SK-N-SH treated with all-trans-retinoic acid at 6 μM for 48 hours (cell line): ENCODE results near the gene FXYD4.

ENCODE experiments used
- ATAC-seq: fragments of 200-7000 bp; cut with Tn5 transposase; 3 replicates; pipeline ENCODE4 v1.9.1; 2020; ENCODE audit warnings: mild to moderate bottlenecking, moderate library complexity
- ARNTL ChIP-seq: fragments of 450-650 bp; formaldehyde crosslinking; IDR thresholded peaks from 2 replicates; pipeline ENCODE4 v1.5.0; 2020; ENCODE audit warnings: low read depth, mild to moderate bottlenecking, moderate library complexity, borderline replicate concordance
- CSDC2 ChIP-seq: fragments of 250-450 bp; sonication (Bioruptor Pico); IDR thresholded peaks from 2 replicates; pipeline ENCODE4 v1.5.0; 2020; ENCODE audit warnings: mild to moderate bottlenecking, moderate library complexity
- ESRRG ChIP-seq: fragments of 250-450 bp; sonication (Bioruptor Pico); IDR thresholded peaks from 2 replicates; pipeline ENCODE4 v1.6.1; 2021; ENCODE audit warnings: mild to moderate bottlenecking
- GLIS3 ChIP-seq: fragments of 250-450 bp; sonication (Bioruptor Pico); IDR thresholded peaks from 2 replicates; pipeline ENCODE4 v1.5.0; 2020; ENCODE audit warnings: mild to moderate bottlenecking, moderate library complexity
- ISL1 ChIP-seq: fragments of 250-450 bp; sonication (Bioruptor Pico); IDR thresholded peaks from 2 replicates; pipeline ENCODE4 v2.1.2; 2022; ENCODE audit warnings: mild to moderate bottlenecking, moderate library complexity
- OSR1 ChIP-seq: fragments of 250-450 bp; sonication (Bioruptor Pico); IDR thresholded peaks from 2 replicates; pipeline ENCODE4 v1.8.0; 2022; ENCODE audit warnings: moderate library complexity, mild to moderate bottlenecking, inconsistent platforms
- PATZ1 ChIP-seq: fragments of 250-450 bp; sonication (Bioruptor Pico); IDR thresholded peaks from 2 replicates; pipeline ENCODE4 v1.8.0; 2020; ENCODE audit warnings: mild to moderate bottlenecking, moderate library complexity, borderline replicate concordance
- POU6F1 ChIP-seq: fragments of 250-450 bp; sonication (Bioruptor Pico); IDR thresholded peaks from 2 replicates; pipeline ENCODE4 v1.8.0; 2021; ENCODE audit warnings: low read depth, mild to moderate bottlenecking, moderate library complexity, borderline replicate concordance
- PPARA ChIP-seq: fragments of 250-450 bp; sonication (Bioruptor Pico); IDR thresholded peaks from 2 replicates; pipeline ENCODE4 v1.5.0; 2020; ENCODE audit warnings: mild to moderate bottlenecking, borderline replicate concordance
- RARB ChIP-seq: fragments of 250-450 bp; sonication (Bioruptor Pico); IDR thresholded peaks from 2 replicates; pipeline ENCODE4 v1.8.0; 2021; ENCODE audit warnings: mild to moderate bottlenecking, moderate library complexity
- SNAI2 ChIP-seq: fragments of 250-450 bp; sonication (Bioruptor Pico); IDR thresholded peaks from 2 replicates; pipeline ENCODE4 v1.5.0; 2020; ENCODE audit warnings: mild to moderate bottlenecking, moderate library complexity
- TCF4 ChIP-seq: fragments of 250-450 bp; sonication (Bioruptor Pico); IDR thresholded peaks from 2 replicates; pipeline ENCODE4 v1.8.0; 2021; ENCODE audit warnings: mild to moderate bottlenecking, moderate library complexity, borderline replicate concordance
- TOX ChIP-seq: fragments of 250-450 bp; sonication (Bioruptor Pico); IDR thresholded peaks from 2 replicates; pipeline ENCODE4 v1.8.0; 2021; ENCODE audit warnings: mild to moderate bottlenecking, moderate library complexity, borderline replicate concordance
- TSHZ2 ChIP-seq: fragments of 250-450 bp; sonication (Bioruptor Pico); IDR thresholded peaks from 2 replicates; pipeline ENCODE4 v1.5.0; 2020; ENCODE audit warnings: mild to moderate bottlenecking, moderate library complexity
- ZC3H10 ChIP-seq: fragments of 250-450 bp; sonication (Bioruptor Pico); IDR thresholded peaks from 2 replicates; pipeline ENCODE4 v1.5.1; 2021; ENCODE audit warnings: mild to moderate bottlenecking, moderate library complexity
- ZFP3 ChIP-seq: fragments of 250-450 bp; sonication (Bioruptor Pico); IDR thresholded peaks from 2 replicates; pipeline ENCODE4 v1.5.0; 2020; ENCODE audit warnings: mild to moderate bottlenecking, moderate library complexity
- ZFP30 ChIP-seq: fragments of 450-650 bp; formaldehyde crosslinking; IDR thresholded peaks from 2 replicates; pipeline ENCODE4 v1.5.0; 2022; ENCODE audit warnings: mild to moderate bottlenecking, moderate library complexity
- ZNF565 ChIP-seq: fragments of 450-650 bp; formaldehyde crosslinking; conservative IDR thresholded peaks from 2 replicates; pipeline ENCODE4 v1.5.0; 2020; ENCODE audit warnings: low read depth, mild to moderate bottlenecking, moderate library complexity
- ZNF8 ChIP-seq: fragments of 450-650 bp; formaldehyde crosslinking; IDR thresholded peaks from 2 replicates; pipeline ENCODE4 v1.5.0; 2020; ENCODE audit warnings: mild to moderate bottlenecking, moderate library complexity

FXYD4 gene

GRCh38 chr10:43398939-43399319 lies 27.5 kb downstream of the FXYD4 start:
- no peak for ATAC-seq
- TF ChIP-seq PPARA (CRISPR knock-in tag) (no peak), ESRRG (no peak), OSR1 (CRISPR knock-in tag) (no peak), TOX (CRISPR knock-in tag) (no peak), ZFP3 (CRISPR knock-in tag) (no peak), ZNF565 (CRISPR knock-in tag) (no peak), ZFP30 (CRISPR knock-in tag) (no peak), POU6F1 (CRISPR knock-in tag) (no peak), PATZ1 (CRISPR knock-in tag) (no peak), ZC3H10 (CRISPR knock-in tag) (no peak), ZNF8 (CRISPR knock-in tag) (no peak), SNAI2 (CRISPR knock-in tag) (no peak), CSDC2 (CRISPR knock-in tag) (no peak)
- TF ChIP-seq, all 23 proteins: peak for 0

- TF ChIP-seq TCF4, result no peak
- no peak for TF ChIP-seq PATZ1 (CRISPR knock-in tag)
- TF ChIP-seq ISL1 (CRISPR knock-in tag), result no peak
- no peak for TF ChIP-seq ZNF8 (CRISPR knock-in tag)
- no peak for TF ChIP-seq ZC3H10 (CRISPR knock-in tag)
- no peak for TF ChIP-seq GLIS3 (CRISPR knock-in tag)
- TF ChIP-seq ARNTL (CRISPR knock-in tag), result no peak
- TF ChIP-seq RARB (CRISPR knock-in tag), result no peak
- TF ChIP-seq TSHZ2 (CRISPR knock-in tag), result no peak
- ATAC-seq, result no peak
These were observed 28.2 kb downstream of the FXYD4 start for GRCh38 chr10:43399320-43400310.

GRCh38 chr10:43401627-43402026 lies 30.2 kb downstream of the FXYD4 start:
- TF ChIP-seq TCF4, result no peak
- ATAC-seq, result no peak

- TF ChIP-seq OSR1 (CRISPR knock-in tag) (no peak), TOX (CRISPR knock-in tag) (no peak), ZNF8 (CRISPR knock-in tag) (no peak), ZNF565 (CRISPR knock-in tag) (no peak), GLIS3 (CRISPR knock-in tag) (no peak), ZC3H10 (CRISPR knock-in tag) (no peak), ESRRG (no peak), CSDC2 (CRISPR knock-in tag) (no peak), SNAI2 (CRISPR knock-in tag) (no peak)
- no peak for ATAC-seq
These were observed 30.7 kb downstream of the FXYD4 start for GRCh38 chr10:43402176-43402575.
